GM19099 (cell line): Measurements from ENCODE around the gene THSD7B.

ENCODE experiments used
- POLR2A ChIP-seq: IDR thresholded peaks from 3 replicates; pipeline ENCODE4 v1.6.1; 2011; ENCODE audit warnings: low read depth; ENCODE audit not compliant: insufficient read length; ENCODE audit errors: extremely low read depth

Gene THSD7B

DNA sequence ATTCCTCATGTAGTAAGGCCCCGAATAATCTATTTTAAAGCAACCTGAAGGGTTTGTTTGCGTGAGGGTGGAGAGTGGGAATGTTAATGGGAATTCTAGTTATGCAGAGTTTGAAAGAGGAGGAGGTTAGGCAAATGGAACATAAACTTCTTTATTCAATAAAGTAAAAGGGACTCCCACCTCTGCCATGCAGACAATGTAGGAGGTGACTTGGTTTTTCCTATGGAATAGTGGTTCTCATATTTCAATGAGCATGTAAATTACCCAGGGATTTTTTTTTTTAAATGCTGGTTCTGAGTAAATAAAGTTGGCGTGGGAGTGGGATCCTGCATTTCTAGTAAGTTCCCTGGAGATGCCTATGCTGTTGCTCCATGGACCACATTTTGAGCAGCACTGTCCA is 367.9 kb downstream of the THSD7B start:
- no peak for TF ChIP-seq POLR2A

GRCh38 chr2:137138263-137138662 is 372.9 kb downstream of the THSD7B start:
- no peak for TF ChIP-seq POLR2A

DNA sequence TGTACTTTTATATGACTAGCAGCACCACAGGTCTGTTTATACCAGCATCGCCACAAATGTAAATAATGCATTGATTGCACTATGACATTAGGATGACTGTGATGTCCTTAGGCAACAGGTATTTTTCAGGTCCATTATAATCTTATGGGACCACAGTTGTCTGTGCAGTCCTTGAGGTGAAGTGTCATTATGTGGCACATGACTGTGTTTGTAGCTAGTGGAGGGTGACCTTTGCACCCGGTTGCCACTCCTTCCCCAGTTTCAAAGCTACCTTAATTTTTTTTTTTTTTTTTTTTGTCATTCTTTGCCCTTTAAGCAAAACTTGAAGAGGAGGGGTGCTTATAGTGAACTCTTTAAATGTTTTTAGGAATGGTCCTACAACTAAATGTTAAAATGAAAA is 386.4 kb downstream of the THSD7B start:
- TF ChIP-seq POLR2A = no peak

GRCh38 chr2:137154946-137155345 is 389.6 kb downstream of the THSD7B start:
- no peak for TF ChIP-seq POLR2A

DNA sequence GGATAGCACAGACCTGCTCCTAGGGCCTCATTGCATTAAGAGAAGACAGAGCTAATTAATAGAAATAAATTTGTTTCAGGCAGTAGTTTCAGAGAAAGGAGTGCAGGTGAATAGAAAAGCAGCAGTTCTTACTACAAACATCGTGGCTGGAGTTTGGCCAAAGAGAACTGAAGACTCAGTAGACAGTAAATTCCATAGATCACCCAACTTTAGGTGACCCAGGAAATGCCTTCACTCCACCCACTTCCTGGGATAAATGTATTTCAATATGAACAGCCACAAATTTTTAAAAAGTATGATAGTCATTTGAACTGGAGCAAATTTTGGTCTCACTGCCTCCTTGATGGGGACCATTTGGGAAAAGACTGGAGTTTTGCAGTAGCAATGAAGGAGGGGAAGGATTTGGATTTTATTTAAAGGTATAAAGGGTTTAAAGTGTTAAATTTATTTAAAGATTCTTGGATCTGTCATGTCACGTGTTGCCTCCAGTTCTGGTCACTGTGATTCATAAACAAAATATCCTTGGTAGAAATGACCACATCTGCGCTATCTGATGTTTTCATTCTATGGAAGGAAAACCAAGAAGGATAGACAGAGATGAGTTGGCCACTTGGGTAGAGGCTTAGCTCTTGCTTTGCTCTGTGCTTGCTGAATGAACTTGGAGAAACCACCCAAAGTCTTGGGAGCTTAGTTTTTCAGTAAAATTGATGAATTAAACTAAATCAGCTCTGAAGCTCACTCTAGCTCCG is 390.2 kb downstream of the THSD7B start:
- no peak for TF ChIP-seq POLR2A

DNA sequence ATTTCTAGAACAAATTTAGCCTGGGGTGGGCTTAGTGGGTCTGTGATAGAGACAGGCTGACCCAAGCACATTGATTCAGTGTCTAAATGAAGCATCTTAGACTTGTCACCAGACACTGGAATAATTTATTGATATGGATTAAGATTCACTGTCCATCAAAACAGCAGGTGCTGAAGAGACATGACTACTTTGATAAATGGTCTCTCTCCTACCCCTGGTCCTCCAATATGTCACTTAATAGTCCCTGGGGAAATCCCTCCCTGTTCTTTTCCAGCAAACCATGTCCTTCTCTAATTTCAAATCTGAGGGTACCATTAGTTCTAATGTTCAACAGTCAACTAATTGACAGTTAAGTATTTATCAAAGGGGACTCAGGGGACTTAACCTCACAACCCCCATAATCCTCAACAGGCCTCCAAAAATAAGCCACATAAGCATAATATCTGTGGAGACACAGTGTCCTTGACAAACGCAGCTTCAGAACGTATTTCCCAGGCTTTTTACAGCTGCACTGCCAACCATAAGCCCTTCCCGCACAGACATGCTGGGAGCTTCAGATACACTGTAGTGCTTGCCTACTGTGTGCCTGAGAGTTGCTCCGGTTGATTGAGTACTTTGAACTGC is 391.0 kb downstream of the THSD7B start:
- no peak for TF ChIP-seq POLR2A

GRCh38 chr2:137157851-137158250 is 392.5 kb downstream of the THSD7B start:
- no peak for TF ChIP-seq POLR2A

GRCh38 chr2:137161250-137161649 is 395.9 kb downstream of the THSD7B start:
- no peak for TF ChIP-seq POLR2A

DNA sequence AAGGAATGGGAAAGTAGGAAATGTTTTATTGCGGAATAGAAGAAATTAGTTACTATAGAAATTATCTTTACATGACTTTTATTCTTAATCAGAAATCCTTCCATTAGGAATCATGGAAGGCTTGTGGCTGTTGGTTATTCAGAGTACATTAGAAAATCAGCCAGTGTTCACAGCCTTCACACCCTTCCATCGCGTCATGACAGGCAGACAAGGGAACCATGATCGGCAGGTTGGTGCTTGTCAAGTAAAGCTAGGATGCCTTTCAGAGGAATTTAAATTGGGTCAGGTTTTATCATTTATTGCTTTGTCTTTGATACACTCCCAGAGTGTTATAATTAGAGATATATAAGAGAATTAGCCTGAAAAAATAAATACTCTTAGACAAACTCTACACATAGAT is 400.6 kb downstream of the THSD7B start:
- no peak for TF ChIP-seq POLR2A

DNA sequence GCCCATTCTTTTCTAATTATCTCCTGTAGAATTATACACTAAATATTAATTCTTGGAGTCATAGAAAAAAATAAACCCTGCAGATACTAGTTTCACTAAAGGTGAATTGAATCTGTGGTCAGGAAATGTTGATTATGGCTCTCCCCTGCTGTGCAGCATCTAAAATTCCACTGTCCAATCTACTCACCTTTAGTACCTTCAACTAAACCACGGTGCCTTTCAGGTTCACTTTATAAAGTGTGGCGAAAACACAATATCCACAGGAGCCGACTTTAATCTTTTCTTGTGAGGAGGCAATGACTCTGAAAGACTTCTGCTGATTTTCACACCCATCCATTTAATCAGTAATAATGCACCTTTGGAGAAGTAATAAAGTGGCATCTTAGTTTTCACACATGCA is 402.3 kb downstream of the THSD7B start:
- no peak for TF ChIP-seq POLR2A

DNA sequence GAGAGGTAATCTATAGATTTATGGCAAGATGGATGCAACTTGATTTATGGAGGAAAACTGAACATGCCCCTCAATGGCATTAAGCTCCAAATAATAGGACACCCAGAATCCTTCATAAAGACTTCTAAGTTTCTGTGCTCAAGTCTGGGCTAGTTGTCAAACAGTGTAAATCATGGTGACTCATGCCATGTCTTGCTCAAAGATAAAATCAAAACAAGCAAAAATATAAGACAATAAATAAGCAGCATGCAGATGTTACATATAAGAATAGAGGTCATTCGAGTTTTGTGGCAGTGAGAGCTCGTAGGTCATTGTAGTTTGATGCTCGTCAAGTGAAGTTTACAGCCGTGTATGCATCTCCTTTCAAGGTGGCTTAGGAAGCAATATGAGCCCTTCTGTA is 403.2 kb downstream of the THSD7B start:
- no peak for TF ChIP-seq POLR2A

GRCh38 chr2:137172162-137172561 is 406.8 kb downstream of the THSD7B start:
- TF ChIP-seq POLR2A = no peak

DNA sequence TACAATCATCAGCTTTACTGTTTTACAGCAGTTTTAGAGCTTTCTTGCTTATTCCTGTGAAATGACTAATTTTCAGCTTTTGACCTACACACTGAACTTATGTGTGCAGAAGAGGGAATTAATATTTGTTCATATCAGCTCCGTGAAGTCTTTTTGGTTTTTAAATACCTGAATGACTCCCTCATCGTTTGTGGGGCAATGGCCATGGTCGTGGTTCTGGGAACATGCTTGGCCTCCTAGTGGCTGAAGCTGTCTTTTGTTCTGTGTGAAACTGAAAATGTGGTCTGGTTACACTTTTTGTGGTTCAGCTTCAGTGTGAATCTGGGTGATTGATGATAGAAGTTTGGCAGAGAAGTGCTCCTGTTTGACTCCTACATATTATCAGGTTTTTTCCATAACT is 408.1 kb downstream of the THSD7B start:
- TF ChIP-seq POLR2A = no peak

DNA sequence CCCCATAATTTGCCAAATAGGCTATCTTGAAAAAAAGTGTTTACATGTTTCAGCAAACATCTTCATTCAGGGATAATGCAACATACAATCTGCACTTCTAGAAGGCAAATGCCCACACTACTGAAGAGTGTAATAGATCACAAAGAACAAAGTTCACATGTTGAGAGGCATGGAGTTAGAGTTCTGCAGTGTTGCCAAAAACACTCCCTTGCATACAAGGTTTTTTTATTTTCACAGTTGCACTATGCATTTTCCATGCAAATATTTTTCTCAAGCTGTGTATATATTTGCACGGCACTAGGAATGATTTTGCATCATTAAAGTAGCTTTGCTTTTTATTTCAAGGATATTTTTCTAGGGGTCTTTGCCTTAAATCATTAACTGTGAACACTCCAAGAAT is 409.9 kb downstream of the THSD7B start:
- no peak for TF ChIP-seq POLR2A

GRCh38 chr2:137178951-137179377 is 413.6 kb downstream of the THSD7B start:
- no peak for TF ChIP-seq POLR2A

GRCh38 chr2:137179542-137179941 is 414.2 kb downstream of the THSD7B start:
- TF ChIP-seq POLR2A = no peak

DNA sequence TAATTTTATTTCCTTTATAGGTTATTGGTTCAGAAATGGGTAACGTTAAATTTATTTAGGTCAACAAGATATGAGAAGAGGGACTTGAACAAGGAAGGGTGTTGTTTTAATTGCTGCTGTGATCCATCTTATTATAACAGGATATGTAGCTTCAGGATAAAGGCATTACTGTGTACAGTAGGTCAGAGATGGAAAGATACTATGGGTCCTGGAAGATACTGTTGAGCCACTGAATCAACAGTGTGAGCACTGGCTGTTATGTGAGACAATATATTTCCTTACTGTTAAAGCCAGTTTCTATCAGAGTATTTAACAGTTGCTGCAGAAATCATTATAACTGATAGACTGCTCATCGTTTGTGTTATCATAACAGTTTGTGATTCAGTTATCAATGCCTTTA is 414.7 kb downstream of the THSD7B start:
- no peak for TF ChIP-seq POLR2A

DNA sequence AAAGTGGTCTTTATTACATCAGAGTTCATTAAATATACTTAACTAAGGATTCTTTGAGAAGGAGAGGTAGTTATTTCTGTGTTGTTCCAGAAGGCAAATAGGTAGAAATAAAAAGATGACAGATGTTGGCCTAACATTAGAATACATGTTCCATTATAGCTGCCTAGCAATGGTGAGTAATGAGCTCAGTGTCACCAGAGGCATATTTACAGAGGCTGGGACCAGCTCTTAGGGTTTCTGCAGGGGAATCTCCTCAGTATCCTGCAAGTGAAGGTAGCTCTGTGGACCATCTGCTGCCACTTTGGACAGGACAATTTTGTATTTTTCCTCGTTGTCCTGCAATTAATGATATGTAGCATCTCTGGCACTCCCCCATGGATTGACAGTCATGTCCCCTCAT is 416.0 kb downstream of the THSD7B start:
- no peak for TF ChIP-seq POLR2A

DNA sequence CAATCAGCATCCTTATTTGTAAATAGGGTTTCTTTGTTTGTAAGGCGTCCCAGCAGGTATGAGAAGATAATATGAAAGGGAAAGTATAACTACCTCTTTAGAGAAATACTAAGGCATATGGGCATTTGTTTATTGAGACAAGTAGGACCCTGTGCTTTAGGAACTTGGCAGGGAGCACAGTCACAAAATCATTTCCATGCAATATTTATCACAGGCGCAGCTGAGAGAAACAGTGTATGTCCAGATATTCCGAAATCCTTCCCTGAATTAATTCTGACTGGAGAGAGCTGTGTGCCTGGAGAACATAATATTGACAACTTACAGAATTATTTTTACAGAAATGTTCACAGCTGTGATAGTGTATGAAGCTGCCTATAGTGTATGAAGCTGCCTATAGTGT is 416.7 kb downstream of the THSD7B start:
- TF ChIP-seq POLR2A = no peak
